Sigmoid colon (tissue), 4 donors: ENCODE data around the gene METTL22.

ENCODE experiments used
- CTCF ChIP-seq, 4 experiments: fragments of 450-650 bp in 3 of 4; fragments of 200-600 bp in 1 of 4; IDR thresholded peaks; one replicate each; pipeline ENCODE4 v1.5.1; 2016 to 2019; ENCODE audit warnings: antibody characterized with exemption in 4 of 4, mild to moderate bottlenecking in 3 of 4, moderate library complexity in 2 of 4
- EP300 ChIP-seq, 4 donors: sonication (generic); formaldehyde crosslinking; IDR thresholded peaks; one replicate each; pipeline ENCODE4 v1.6.1; 2017; ENCODE audit warnings: antibody characterized with exemption in 4 of 4

GRCh38 chr16:8685617-8686016, 64.1 kb downstream of the METTL22 start:
- TF ChIP-seq EP300 (IDR thresholded peaks at IDR 0.05) (no peak), CTCF (IDR thresholded peaks at IDR 0.05) (no peak)
